Subcutaneous adipose tissue (tissue), 4 donors: Measurements from ENCODE around the gene ALKBH4. TPM values are rescaled to one million over a fixed set of nuclear protein-coding genes. Genes with fewer than 3 reads are reported as not detected.

Experiments
- CTCF ChIP-seq: fragments of 450-650 bp; IDR thresholded peaks from one replicate; pipeline ENCODE4 v1.5.1; 2016; ENCODE audit warnings: low read depth, mild to moderate bottlenecking, control low read depth, antibody characterized with exemption, moderate library complexity
- total RNA-seq, 4 donors: library from RNA; depleted of rRNA; stranded (reverse); fragments of >200 nt; gene quantifications; one replicate each; pipeline ENCODE4 v1.1.0, GENCODE V29; 2016

ALKBH4 gene
- total RNA-seq, 4 donors from 2014 or later = 11.5 to 16.0 (median 13.2) TPM

- no peak for TF ChIP-seq CTCF
These were observed 24.5 kb downstream of the ALKBH4 start for GRCh38 chr7:102439963-102440795.

GRCh38 chr7:102436118-102436517, 28.5 kb downstream of the ALKBH4 start:
- TF ChIP-seq CTCF = no peak

GRCh38 chr7:102434039-102434486, 30.6 kb downstream of the ALKBH4 start:
- no peak for TF ChIP-seq CTCF

GRCh38 chr7:102433219-102434038, 31.2 kb downstream of the ALKBH4 start, which contains the start of gene ORAI2:
ORAI2 (plus strand) TSS chr7:102433575; CDS start chr7:102438957, 5,382 bp downstream.
- TF ChIP-seq CTCF = no peak

- no peak for TF ChIP-seq CTCF
These were observed 32.0 kb downstream of the ALKBH4 start for GRCh38 chr7:102432442-102433218.

GRCh38 chr7:102431617-102432298, 32.9 kb downstream of the ALKBH4 start:
- TF ChIP-seq CTCF = no peak
